HCT116 (cell line): ENCODE measurements around the gene CARD10. TPM values are rescaled to one million over a fixed set of nuclear protein-coding genes. Genes with fewer than 3 reads are reported as not detected.

Experiments used
- ATAC-seq: fragments of 200-7000 bp; cut with Tn5 transposase; 2 replicates; pipeline ENCODE4 v1.9.1; 2020; ENCODE audit warnings: mild to moderate bottlenecking, moderate library complexity
- BruUV-seq: library from RNA; stranded (reverse); fragments of 400-500 nt; replicated peaks from 2 replicates; lab custom pipeline; 2021; lab: Mats Ljungman, UMichigan
- CTCF ChIA-PET: fragments of 300-600 bp; sonication (Branson Sonifier 250); formaldehyde crosslinking; loops from one replicate; lab custom pipeline; 2021; ENCODE audit warnings: antibody characterized with exemption; lab: Charles Lee
- POLR2A ChIA-PET: fragments of 300-600, 350-600 bp; sonication (Branson Sonifier 250); formaldehyde crosslinking; loops from one replicate; lab custom pipeline; 2021; ENCODE audit warnings: antibody characterized with exemption; lab: Charles Lee
- RAD21 ChIA-PET, 2 experiments: fragments of 300-600 bp; sonication (Branson Sonifier 250); formaldehyde crosslinking; loops; one replicate each; lab custom pipeline; 2023; ENCODE audit warnings: low total read pairs in 2 of 2; ENCODE audit not compliant: uncharacterized antibody in 2 of 2, unreplicated experiment in 2 of 2, low non-redundant PET in 1 of 2; lab: Charles Lee
- DNase-seq: peaks from one replicate; pipeline ENCODE4 v3.0.0-alpha.2; 2010; ENCODE audit warnings: low read depth, low spot score
- H2AFZ ChIP-seq: fragments of 200-600 bp; shearing (Covaris generic), sonication (generic); 2 replicates; pipeline ENCODE4 v1.6.1; 2017; ENCODE audit warnings: low read depth, mixed run types, mixed read lengths, antibody characterized with exemption, low read length; ENCODE audit not compliant: poor library complexity, severe bottlenecking
- H3K27ac ChIP-seq: 2 replicates; pipeline ENCODE4 v1.5.1; 2012; ENCODE audit warnings: low read depth, low read length
- H3K27me3 ChIP-seq: fragments of 200-600 bp; sonication (generic); 2 replicates; pipeline ENCODE4 v1.6.1; 2016; ENCODE audit warnings: mixed run types, low read length, mixed read lengths; ENCODE audit not compliant: insufficient read depth
- H3K36me3 ChIP-seq, 2 experiments: fragments of 200-500 bp in 1 of 2; fragments of 200-600 bp in 1 of 2; sonication (Bioruptor generic) in 1 of 2; sonication (generic) in 1 of 2; 2 replicates each; pipeline versions ENCODE4 v1.5.1 to v1.6.1; 2014 to 2016; ENCODE audit warnings: low read length in 2 of 2, inconsistent platforms in 1 of 2, mixed read lengths in 1 of 2, mixed run types in 1 of 2; ENCODE audit not compliant: insufficient read depth in 2 of 2, control insufficient read depth in 1 of 2
- H3K4me1 ChIP-seq, 2 experiments: fragments of 200-600 bp in 1 of 2; sonication (generic) in 1 of 2; 2 replicates each; pipeline versions ENCODE4 v1.5.1 to v1.6.1; 2012 to 2017; ENCODE audit warnings: low read length in 2 of 2, inconsistent platforms in 1 of 2, mild to moderate bottlenecking in 1 of 2, mixed read lengths in 1 of 2, mixed run types in 1 of 2, moderate library complexity in 1 of 2; ENCODE audit not compliant: insufficient read depth in 2 of 2, control insufficient read depth in 1 of 2
- H3K4me2 ChIP-seq: fragments of 200-600 bp; sonication (generic); 2 replicates; pipeline ENCODE4 v1.6.1; 2017; ENCODE audit warnings: mixed run types, low read length, mixed read lengths
- H3K4me3 ChIP-seq, 2 experiments: fragments of 200-600 bp in 1 of 2; sonication (generic) in 1 of 2; replicated peaks in 1 of 2; 2 replicates each; pipeline ENCODE4 v1.5.1; 2011 to 2016; ENCODE audit warnings: low read length in 2 of 2, control low read depth in 1 of 2, low read depth in 1 of 2, mild to moderate bottlenecking in 1 of 2, mixed read lengths in 1 of 2, mixed run types in 1 of 2
- H3K79me2 ChIP-seq: fragments of 200-600 bp; sonication (generic); 2 replicates; pipeline ENCODE4 v1.6.1; 2017; ENCODE audit warnings: mild to moderate bottlenecking, mixed run types, low read length, moderate library complexity, mixed read lengths; ENCODE audit not compliant: insufficient read depth
- H3K9ac ChIP-seq: fragments of 200-600 bp; sonication (generic); 2 replicates; pipeline ENCODE4 v1.6.1; 2016; ENCODE audit warnings: low read length, mixed read lengths
- H3K9me2 ChIP-seq: fragments of 200-600 bp; sonication (generic), shearing (Covaris generic); 2 replicates; pipeline ENCODE4 v1.6.1; 2017; ENCODE audit warnings: mixed run types, mild to moderate bottlenecking, moderate library complexity; ENCODE audit not compliant: insufficient read depth
- H3K9me3 ChIP-seq, 2 experiments: fragments of 200-500 bp in 1 of 2; fragments of 200-600 bp in 1 of 2; sonication (Bioruptor generic) in 1 of 2; sonication (generic) in 1 of 2; 2 replicates each; pipeline ENCODE4 v1.6.1; 2014 to 2017; ENCODE audit warnings: low read length in 2 of 2, mixed read lengths in 2 of 2, inconsistent platforms in 1 of 2, low read depth in 1 of 2, mild to moderate bottlenecking in 1 of 2, mixed run types in 1 of 2, moderate library complexity in 1 of 2; ENCODE audit not compliant: control insufficient read depth in 1 of 2, insufficient read depth in 1 of 2
- H4K20me1 ChIP-seq: fragments of 200-600 bp; sonication (generic), shearing (Covaris generic); 2 replicates; pipeline ENCODE4 v1.6.1; 2017; ENCODE audit warnings: mixed run types, mild to moderate bottlenecking, moderate library complexity; ENCODE audit not compliant: insufficient read depth
- CBX3 ChIP-seq: IDR thresholded peaks from 2 replicates; pipeline ENCODE4 v1.6.1; 2012; ENCODE audit warnings: low read depth
- CEBPB ChIP-seq: IDR thresholded peaks from 2 replicates; pipeline ENCODE4 v1.6.1; 2012; ENCODE audit warnings: low read depth
- ELF1 ChIP-seq: IDR thresholded peaks from 2 replicates; pipeline ENCODE4 v1.6.1; 2012; ENCODE audit warnings: low read depth, borderline replicate concordance
- EZH2 ChIP-seq: fragments of 200-600 bp; sonication (generic); IDR thresholded peaks from 2 replicates; pipeline ENCODE4 v1.6.1; 2017; ENCODE audit warnings: antibody characterized with exemption, mixed run types
- EZH2phosphoT487 ChIP-seq: fragments of 200-600 bp; IDR thresholded peaks from 2 replicates; pipeline ENCODE4 v1.6.1; 2018; ENCODE audit warnings: antibody characterized with exemption, borderline replicate concordance
- FOSL1 ChIP-seq: IDR thresholded peaks from 2 replicates; pipeline ENCODE4 v1.6.1; 2012; ENCODE audit warnings: low read depth
- RAD21 ChIP-seq: IDR thresholded peaks from 2 replicates; pipeline ENCODE4 v1.6.1; 2012; ENCODE audit warnings: low read depth, mild to moderate bottlenecking
- SIN3A ChIP-seq: IDR thresholded peaks from 2 replicates; pipeline ENCODE4 v1.6.1; 2012; ENCODE audit warnings: low read depth
- SP1 ChIP-seq: IDR thresholded peaks from 2 replicates; pipeline ENCODE4 v1.6.1; 2012; ENCODE audit warnings: low read depth
- TCF7L2 ChIP-seq: IDR thresholded peaks from 2 replicates; pipeline ENCODE4 v1.7.0; 2011; ENCODE audit warnings: borderline replicate concordance, inconsistent platforms; ENCODE audit not compliant: insufficient read depth, insufficient read length; ENCODE audit errors: extremely low read depth
- ZNF274 ChIP-seq: fragments of 200-500 bp; sonication (Bioruptor generic); IDR thresholded peaks from 2 replicates; pipeline ENCODE4 v1.6.1; 2014; ENCODE audit warnings: mild to moderate bottlenecking, low read depth, low read length, inconsistent platforms
- intact Hi-C: fragments of 100-400 bp; cut with micrococcal nuclease; formaldehyde crosslinking; loops from 2 replicates; pipeline ENCODE4 v1.10.0; 2022
- total RNA-seq: library from RNA; stranded (reverse); gene quantifications from one replicate; pipeline ENCODE4 v1.2.1, GENCODE V29; 2021; ENCODE audit not compliant: unreplicated experiment
- TF ChIP-seq, protein P1 (sequence below): IDR thresholded peaks from 2 replicates; pipeline ENCODE4 v1.6.1; 2011; ENCODE audit warnings: mild to moderate bottlenecking, low read length, moderate library complexity; ENCODE audit not compliant: insufficient replicate concordance; ENCODE audit errors: extremely low read depth
- TF ChIP-seq, protein P2 (sequence below): IDR thresholded peaks from 2 replicates; pipeline ENCODE4 v1.6.1; 2012; ENCODE audit warnings: low read depth

Gene CARD10
- total RNA-seq, 1 experiment from 2014 or later = 32.0 TPM

DNA sequence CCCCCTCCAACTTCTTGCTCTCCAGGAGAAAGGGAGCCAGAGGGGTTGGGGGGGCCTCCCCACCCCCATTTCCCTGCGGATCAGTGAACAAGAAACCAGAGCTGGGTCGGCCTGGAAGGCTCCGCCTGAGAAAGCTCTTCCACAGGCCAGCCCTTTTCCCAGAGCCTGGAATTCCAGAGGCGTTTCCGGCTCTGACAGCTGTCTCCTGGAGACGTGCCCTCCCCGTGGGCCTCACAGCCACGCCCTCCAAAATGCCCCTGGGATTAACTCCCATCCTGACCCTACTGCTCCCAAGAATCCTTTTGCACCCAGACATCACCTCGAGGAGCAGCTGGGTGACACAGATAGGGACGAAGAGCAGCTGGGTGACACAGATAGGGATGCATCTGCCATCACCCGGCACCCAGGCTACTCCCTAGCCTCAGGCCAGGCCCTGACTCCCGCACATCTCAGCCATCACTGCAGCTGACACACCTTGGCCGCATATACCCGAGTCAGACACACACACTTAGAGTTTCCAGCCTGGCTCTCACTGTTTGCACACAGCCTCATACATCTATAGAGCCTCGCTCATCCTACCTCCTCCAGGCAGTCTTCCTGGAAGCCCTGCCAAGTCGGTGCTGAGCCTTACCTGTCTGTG lies 33.4 kb upstream of the CARD10 start:
- Histone ChIP-seq H3K27me3 (no peaks in the 10 kb centered on the region), H3K36me3 (no peaks in the 10 kb centered on the region), H3K4me2 (peak overlapping the region; percentile 25; the same call in 1 of the 2 replicates), H3K9ac (no peak overlapping the region), H3K79me2 (no peaks in the 10 kb centered on the region), H3K27ac (no peak overlapping the region), H3K4me1 (peaks cover 4 to 33% of the 10 kb centered on the region in 2 experiments; a peak in 3 of 4 replicates), H4K20me1 (no peaks in the 10 kb centered on the region), H2AFZ (no peak overlapping the region), H3K9me2 (no peaks in the 10 kb centered on the region), H3K4me3 (no peak overlapping the region), H3K9me3 (no peaks in the 10 kb centered on the region)
- intact Hi-C loops = no loop called here
- ATAC-seq = peak; percentile 31; the same call in 1 of the 2 replicates
- DNase-seq = no peak
- BruUV-seq = no TSS peak
- TF ChIP-seq ZNF274 = no peak
- no peak for TF ChIP-seq TCF7L2
- TF ChIP-seq FOSL1 = no peak
- no peak for TF ChIP-seq ELF1
- TF ChIP-seq EZH2phosphoT487 = no peak
- TF ChIP-seq, protein P1, sequence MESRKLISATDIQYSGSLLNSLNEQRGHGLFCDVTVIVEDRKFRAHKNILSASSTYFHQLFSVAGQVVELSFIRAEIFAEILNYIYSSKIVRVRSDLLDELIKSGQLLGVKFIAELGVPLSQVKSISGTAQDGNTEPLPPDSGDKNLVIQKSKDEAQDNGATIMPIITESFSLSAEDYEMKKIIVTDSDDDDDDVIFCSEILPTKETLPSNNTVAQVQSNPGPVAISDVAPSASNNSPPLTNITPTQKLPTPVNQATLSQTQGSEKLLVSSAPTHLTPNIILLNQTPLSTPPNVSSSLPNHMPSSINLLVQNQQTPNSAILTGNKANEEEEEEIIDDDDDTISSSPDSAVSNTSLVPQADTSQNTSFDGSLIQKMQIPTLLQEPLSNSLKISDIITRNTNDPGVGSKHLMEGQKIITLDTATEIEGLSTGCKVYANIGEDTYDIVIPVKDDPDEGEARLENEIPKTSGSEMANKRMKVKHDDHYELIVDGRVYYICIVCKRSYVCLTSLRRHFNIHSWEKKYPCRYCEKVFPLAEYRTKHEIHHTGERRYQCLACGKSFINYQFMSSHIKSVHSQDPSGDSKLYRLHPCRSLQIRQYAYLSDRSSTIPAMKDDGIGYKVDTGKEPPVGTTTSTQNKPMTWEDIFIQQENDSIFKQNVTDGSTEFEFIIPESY = no peak
- no peak for TF ChIP-seq EZH2
- no peak for TF ChIP-seq RAD21
- no peak for TF ChIP-seq SIN3A
- no peak for TF ChIP-seq CBX3
- no peak for TF ChIP-seq CEBPB
- TF ChIP-seq SP1 = no peak
- TF ChIP-seq, protein P2, sequence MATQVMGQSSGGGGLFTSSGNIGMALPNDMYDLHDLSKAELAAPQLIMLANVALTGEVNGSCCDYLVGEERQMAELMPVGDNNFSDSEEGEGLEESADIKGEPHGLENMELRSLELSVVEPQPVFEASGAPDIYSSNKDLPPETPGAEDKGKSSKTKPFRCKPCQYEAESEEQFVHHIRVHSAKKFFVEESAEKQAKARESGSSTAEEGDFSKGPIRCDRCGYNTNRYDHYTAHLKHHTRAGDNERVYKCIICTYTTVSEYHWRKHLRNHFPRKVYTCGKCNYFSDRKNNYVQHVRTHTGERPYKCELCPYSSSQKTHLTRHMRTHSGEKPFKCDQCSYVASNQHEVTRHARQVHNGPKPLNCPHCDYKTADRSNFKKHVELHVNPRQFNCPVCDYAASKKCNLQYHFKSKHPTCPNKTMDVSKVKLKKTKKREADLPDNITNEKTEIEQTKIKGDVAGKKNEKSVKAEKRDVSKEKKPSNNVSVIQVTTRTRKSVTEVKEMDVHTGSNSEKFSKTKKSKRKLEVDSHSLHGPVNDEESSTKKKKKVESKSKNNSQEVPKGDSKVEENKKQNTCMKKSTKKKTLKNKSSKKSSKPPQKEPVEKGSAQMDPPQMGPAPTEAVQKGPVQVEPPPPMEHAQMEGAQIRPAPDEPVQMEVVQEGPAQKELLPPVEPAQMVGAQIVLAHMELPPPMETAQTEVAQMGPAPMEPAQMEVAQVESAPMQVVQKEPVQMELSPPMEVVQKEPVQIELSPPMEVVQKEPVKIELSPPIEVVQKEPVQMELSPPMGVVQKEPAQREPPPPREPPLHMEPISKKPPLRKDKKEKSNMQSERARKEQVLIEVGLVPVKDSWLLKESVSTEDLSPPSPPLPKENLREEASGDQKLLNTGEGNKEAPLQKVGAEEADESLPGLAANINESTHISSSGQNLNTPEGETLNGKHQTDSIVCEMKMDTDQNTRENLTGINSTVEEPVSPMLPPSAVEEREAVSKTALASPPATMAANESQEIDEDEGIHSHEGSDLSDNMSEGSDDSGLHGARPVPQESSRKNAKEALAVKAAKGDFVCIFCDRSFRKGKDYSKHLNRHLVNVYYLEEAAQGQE = no peak
- ChIA-PET CTCF (interaction anchor here (1.1 to 14.9 kb wide), 2 partner anchors 14 to 40 kb away, joined by 3 to 238 read pairs; no protein-coding TSS in a partner anchor), POLR2A (no interaction called here), RAD21 (no interaction called here)
